Activated T-cell treated with anti-CD3 and anti-CD28 coated beads, Interleukin-2, amount 50 U/mL, for 4 hours (primary cell): Measurements from ENCODE around the gene CMA1. TPM values are rescaled to one million over a fixed set of nuclear protein-coding genes. Genes with fewer than 3 reads are reported as not detected.
A peak's percentile ranks its signal among the peaks of the same experiment; 100 is the strongest.
"Not testable (repeated sequence)": the region's sequence is repeated elsewhere in the genome, so short reads cannot be mapped to it uniquely, and the experiment has no call there.

Experiments
- ATAC-seq, 2 donors: fragments of 200-7000 bp; cut with Tn5 transposase; one replicate each; pipeline ENCODE4 v1.10.0; 2021
- DNase-seq: peaks from one replicate; pipeline ENCODE4 v3.0.0-alpha.2; 2020
- H3K27me3 Mint-ChIP-seq: one replicate; pipeline ENCODE4 v1.8.0; 2021; ENCODE audit warnings: low read depth, mixed read lengths
- H3K36me3 Mint-ChIP-seq: one replicate; pipeline ENCODE4 v1.8.0; 2022; ENCODE audit warnings: mixed read lengths; ENCODE audit not compliant: insufficient read depth
- H3K4me1 Mint-ChIP-seq: one replicate; pipeline ENCODE4 v1.8.0; 2021; ENCODE audit warnings: low read depth, mixed read lengths
- H3K4me3 Mint-ChIP-seq: one replicate; pipeline ENCODE4 v1.8.0; 2021; ENCODE audit warnings: mild to moderate bottlenecking, moderate library complexity, mixed read lengths
- H3K9me3 Mint-ChIP-seq: one replicate; pipeline ENCODE4 v1.8.0; 2021; ENCODE audit warnings: mixed read lengths
- total RNA-seq, 3 donors: library from RNA; stranded (reverse); gene quantifications; one replicate each; pipeline ENCODE4 v1.2.1, GENCODE V29; 2021

CMA1 gene
- total RNA-seq, 3 donors from 2014 or later = 1.2 TPM; not detected in 2

- ATAC-seq (peak in 1 of 2 donors; percentile 51), DNase-seq (no peak)
- Mint-ChIP-seq H3K36me3 (no peaks in the 10 kb centered on the region), H3K27me3 (no peaks in the 10 kb centered on the region), H3K4me3 (no peak overlapping the region), H3K9me3 (no peaks in the 10 kb centered on the region), H3K4me1 (peaks cover 25% of the 10 kb centered on the region)
Observed at GRCh38 chr14:24483604-24484252, 24.3 kb downstream of the CMA1 start.

- H3K4me3 Mint-ChIP-seq = not testable (repeated sequence)
Observed at GRCh38 chr14:24482699-24483303, 25.3 kb downstream of the CMA1 start.

DNA sequence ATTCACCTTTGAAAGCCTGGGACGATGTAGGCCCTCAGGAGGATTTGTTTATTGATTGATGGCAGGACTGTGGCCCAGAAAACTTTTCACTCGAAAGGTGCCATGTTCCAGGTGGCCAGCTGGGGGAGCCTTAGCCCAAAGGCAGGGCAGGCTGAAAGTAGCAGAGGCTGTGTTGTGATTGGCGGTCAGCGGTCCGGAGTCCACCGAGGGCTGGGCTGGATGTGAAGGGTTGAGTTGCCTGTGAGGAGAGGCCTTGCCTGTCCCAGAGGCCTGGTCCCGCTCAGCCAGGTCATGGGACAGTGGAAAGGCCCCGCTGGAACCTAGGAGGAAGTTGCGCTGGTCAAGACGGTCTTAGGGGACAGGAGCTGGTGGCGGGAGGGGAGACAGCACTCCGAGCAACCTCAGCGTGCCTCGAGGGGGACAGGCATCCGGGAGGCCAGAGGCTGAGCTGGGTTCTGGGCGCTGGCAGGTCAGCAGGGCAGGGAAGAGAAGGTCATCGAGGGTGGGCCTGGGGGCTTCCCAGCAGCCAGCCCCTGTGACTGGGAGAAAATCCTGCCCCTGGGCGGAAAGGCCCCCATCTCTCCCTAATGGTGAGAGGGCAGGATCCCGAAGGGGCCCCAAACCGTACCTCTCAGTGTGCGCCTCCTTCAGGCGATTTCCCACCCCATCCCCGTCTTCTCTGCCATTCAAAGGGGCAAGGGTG, 26.3 kb downstream of the CMA1 start:
- peaks cover 25% of the 10 kb centered on the region for H3K4me1 Mint-ChIP-seq
- peak; percentile 66 to 80 for ATAC-seq
- H3K36me3 Mint-ChIP-seq = no peaks in the 10 kb centered on the region
- H3K9me3 Mint-ChIP-seq = no peaks in the 10 kb centered on the region
- no peaks in the 10 kb centered on the region for H3K27me3 Mint-ChIP-seq
- H3K4me3 Mint-ChIP-seq = peak overlapping the region; percentile 69
- peak; percentile 15 for DNase-seq

More at GRCh38 chr14:24482699-24483303, 25.3 kb downstream of the CMA1 start:
- H3K4me1 Mint-ChIP-seq = peaks cover 25% of the 10 kb centered on the region
- ATAC-seq, H3K9me3 Mint-ChIP-seq, DNase-seq, H3K36me3 Mint-ChIP-seq, H3K27me3 Mint-ChIP-seq: not testable (repeated sequence)

- H3K4me3 Mint-ChIP-seq, H3K27me3 Mint-ChIP-seq, H3K9me3 Mint-ChIP-seq, ATAC-seq, H3K36me3 Mint-ChIP-seq, DNase-seq: not testable (repeated sequence)
- peaks cover 25% of the 10 kb centered on the region for H3K4me1 Mint-ChIP-seq
Observed at GRCh38 chr14:24479999-24480398, 28.1 kb downstream of the CMA1 start.

- H3K9me3 Mint-ChIP-seq = no peaks in the 10 kb centered on the region
- no peaks in the 10 kb centered on the region for H3K27me3 Mint-ChIP-seq
- no peaks in the 10 kb centered on the region for H3K4me1 Mint-ChIP-seq
- H3K4me3 Mint-ChIP-seq = no peak overlapping the region
- ATAC-seq (no peak), DNase-seq (no peak)
- peaks cover 2% of the 10 kb centered on the region for H3K36me3 Mint-ChIP-seq
Observed at GRCh38 chr14:24475261-24475660, 32.8 kb downstream of the CMA1 start.

- Mint-ChIP-seq H3K4me3 (no peak overlapping the region), H3K27me3 (no peaks in the 10 kb centered on the region), H3K9me3 (no peaks in the 10 kb centered on the region), H3K4me1 (no peaks in the 10 kb centered on the region), H3K36me3 (peaks cover 2% of the 10 kb centered on the region)
- ATAC-seq (no peak), DNase-seq (no peak)
Observed at GRCh38 chr14:24473211-24473610, 34.9 kb downstream of the CMA1 start.

DNA sequence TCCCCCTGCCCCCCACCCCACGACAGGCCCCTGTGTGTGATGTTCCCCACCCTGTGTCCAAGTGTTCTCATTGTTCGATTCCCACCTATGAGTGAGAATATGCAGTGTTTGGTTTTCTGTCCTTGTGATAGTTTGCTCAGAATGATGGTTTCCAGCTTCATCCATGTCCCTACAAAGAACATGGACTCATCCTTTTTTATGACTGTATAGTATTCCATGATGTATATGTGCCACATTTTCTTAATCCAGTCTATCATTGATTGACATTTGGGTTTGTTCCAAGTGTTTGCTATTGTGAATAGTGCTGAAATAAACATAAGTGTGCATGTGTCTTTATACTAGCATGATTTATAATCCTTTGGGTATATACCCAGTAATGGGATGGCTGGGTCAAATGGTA, 37.6 kb downstream of the CMA1 start:
- H3K4me1 Mint-ChIP-seq, H3K36me3 Mint-ChIP-seq, DNase-seq, H3K9me3 Mint-ChIP-seq, H3K27me3 Mint-ChIP-seq, ATAC-seq, H3K4me3 Mint-ChIP-seq: not testable (repeated sequence)

DNA sequence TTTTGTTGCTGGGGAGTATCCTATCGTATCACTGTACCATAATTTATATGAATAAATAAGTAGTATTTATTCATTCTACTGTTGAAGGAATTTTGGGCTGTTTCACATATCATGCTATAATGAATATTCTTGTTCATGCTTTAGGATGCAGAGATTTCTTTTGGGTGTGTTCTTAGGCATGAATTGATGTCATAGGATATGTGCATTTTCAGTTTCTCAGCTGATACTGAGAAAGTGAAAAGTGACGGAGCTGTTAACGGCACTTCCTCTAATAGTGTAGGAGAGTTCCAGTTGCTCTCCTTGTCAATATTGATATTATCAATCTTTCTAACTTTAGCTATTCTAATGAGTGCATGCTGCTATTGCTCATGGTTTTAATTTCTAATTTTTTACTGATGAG, 42.3 kb downstream of the CMA1 start:
- ATAC-seq (no peak), DNase-seq (no peak)
- H3K9me3 Mint-ChIP-seq = no peaks in the 10 kb centered on the region
- H3K4me3 Mint-ChIP-seq = no peak overlapping the region
- peaks cover 3% of the 10 kb centered on the region for H3K36me3 Mint-ChIP-seq
- H3K27me3 Mint-ChIP-seq = no peaks in the 10 kb centered on the region
- peaks cover 32% of the 10 kb centered on the region for H3K4me1 Mint-ChIP-seq

DNA sequence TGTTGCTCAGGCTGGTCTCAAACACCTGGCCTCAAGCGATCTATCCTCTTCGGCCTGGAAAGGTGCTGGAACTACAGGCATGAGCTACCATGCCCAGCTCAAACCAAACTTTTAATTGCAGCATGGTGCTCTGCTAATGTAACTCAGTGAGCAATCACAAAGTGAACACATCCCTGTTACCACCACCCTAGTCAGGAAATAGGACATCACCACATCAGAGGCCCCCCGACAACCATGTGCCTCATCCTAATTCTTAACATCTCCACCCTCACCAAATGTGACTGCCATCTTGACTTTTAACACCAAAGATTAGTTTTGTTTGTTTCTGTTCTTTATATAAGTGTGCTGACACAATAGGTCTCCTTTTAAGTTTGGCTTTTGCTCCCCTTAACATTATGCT, 42.7 kb downstream of the CMA1 start:
- H3K36me3 Mint-ChIP-seq = peaks cover 3% of the 10 kb centered on the region
- no peaks in the 10 kb centered on the region for H3K27me3 Mint-ChIP-seq
- ATAC-seq (no peak), DNase-seq (no peak)
- H3K4me3 Mint-ChIP-seq = no peak overlapping the region
- H3K4me1 Mint-ChIP-seq = peaks cover 32% of the 10 kb centered on the region
- H3K9me3 Mint-ChIP-seq = no peaks in the 10 kb centered on the region

- Mint-ChIP-seq H3K4me3 (peak overlapping the region; percentile 51), H3K9me3 (no peaks in the 10 kb centered on the region), H3K36me3 (peaks cover 3% of the 10 kb centered on the region), H3K27me3 (no peaks in the 10 kb centered on the region), H3K4me1 (peaks cover 32% of the 10 kb centered on the region)
- no peak for DNase-seq
- ATAC-seq = no peak
Observed at GRCh38 chr14:24463884-24464785, 43.9 kb downstream of the CMA1 start.

GRCh38 chr14:24463017-24463883, 44.8 kb downstream of the CMA1 start:
- H3K4me3 Mint-ChIP-seq = no peak overlapping the region
- no peaks in the 10 kb centered on the region for H3K27me3 Mint-ChIP-seq
- no peak for ATAC-seq
- H3K9me3 Mint-ChIP-seq = no peaks in the 10 kb centered on the region
- H3K4me1 Mint-ChIP-seq = peaks cover 32% of the 10 kb centered on the region
- no peak for DNase-seq
- peaks cover 3% of the 10 kb centered on the region for H3K36me3 Mint-ChIP-seq

- ATAC-seq (no peak), DNase-seq (no peak)
- Mint-ChIP-seq H3K36me3 (peaks cover 5% of the 10 kb centered on the region), H3K4me1 (peaks cover 35% of the 10 kb centered on the region), H3K9me3 (peaks cover 4% of the 10 kb centered on the region), H3K27me3 (no peaks in the 10 kb centered on the region), H3K4me3 (no peak overlapping the region)
Observed at GRCh38 chr14:24461336-24461735, 46.7 kb downstream of the CMA1 start.

- ATAC-seq (no peak), DNase-seq (no peak)
- no peaks in the 10 kb centered on the region for H3K27me3 Mint-ChIP-seq
- no peak overlapping the region for H3K4me3 Mint-ChIP-seq
- peaks cover 4% of the 10 kb centered on the region for H3K9me3 Mint-ChIP-seq
- peaks cover 17% of the 10 kb centered on the region for H3K4me1 Mint-ChIP-seq
- peaks cover 5% of the 10 kb centered on the region for H3K36me3 Mint-ChIP-seq
Observed at GRCh38 chr14:24459331-24459730, 48.7 kb downstream of the CMA1 start.
